GM18505 (cell line): ENCODE measurements around the gene CLPTM1.
A peak's percentile ranks its signal among the peaks of the same experiment; 100 is the strongest.

Experiments
- ATAC-seq: cut with Tn5 transposase; IDR thresholded peaks from one replicate; pipeline ENCODE4 v1.9.1; 2021; ENCODE audit not compliant: unreplicated experiment
- POLR2A ChIP-seq: IDR thresholded peaks from 4 replicates; pipeline ENCODE4 v1.6.1; 2011; ENCODE audit warnings: borderline replicate concordance; ENCODE audit not compliant: insufficient read depth, insufficient read length; ENCODE audit errors: extremely low read depth

Gene CLPTM1

DNA sequence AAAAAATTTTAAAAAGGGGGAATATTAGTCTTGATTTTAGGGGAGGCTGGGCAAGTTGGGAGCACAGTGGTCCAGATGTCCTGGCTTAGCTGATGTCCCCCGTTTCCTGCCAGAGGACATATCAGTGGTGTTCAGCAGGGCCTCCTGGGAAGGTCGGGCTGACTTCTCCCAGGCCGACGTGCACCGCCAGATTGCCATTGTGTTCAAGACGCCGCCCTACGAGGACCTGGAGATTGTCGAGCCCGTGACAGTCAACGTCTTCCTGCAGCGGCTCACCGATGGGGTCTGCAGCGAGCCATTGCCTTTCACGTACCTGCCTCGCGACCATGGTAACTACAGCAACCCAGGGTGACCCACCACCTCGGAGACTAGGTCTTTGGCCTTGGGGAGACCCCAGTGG, 77.2 kb downstream of the CLPTM1 start:
- TF ChIP-seq POLR2A = no peak
- ATAC-seq = no peak

- no peak for TF ChIP-seq POLR2A
- ATAC-seq = no peak
Observed at GRCh38 chr19:45035755-45036154, 80.6 kb downstream of the CLPTM1 start.

- TF ChIP-seq POLR2A = no peak
- no peak for ATAC-seq
Observed at GRCh38 chr19:45037393-45038169, 82.4 kb downstream of the CLPTM1 start.

DNA sequence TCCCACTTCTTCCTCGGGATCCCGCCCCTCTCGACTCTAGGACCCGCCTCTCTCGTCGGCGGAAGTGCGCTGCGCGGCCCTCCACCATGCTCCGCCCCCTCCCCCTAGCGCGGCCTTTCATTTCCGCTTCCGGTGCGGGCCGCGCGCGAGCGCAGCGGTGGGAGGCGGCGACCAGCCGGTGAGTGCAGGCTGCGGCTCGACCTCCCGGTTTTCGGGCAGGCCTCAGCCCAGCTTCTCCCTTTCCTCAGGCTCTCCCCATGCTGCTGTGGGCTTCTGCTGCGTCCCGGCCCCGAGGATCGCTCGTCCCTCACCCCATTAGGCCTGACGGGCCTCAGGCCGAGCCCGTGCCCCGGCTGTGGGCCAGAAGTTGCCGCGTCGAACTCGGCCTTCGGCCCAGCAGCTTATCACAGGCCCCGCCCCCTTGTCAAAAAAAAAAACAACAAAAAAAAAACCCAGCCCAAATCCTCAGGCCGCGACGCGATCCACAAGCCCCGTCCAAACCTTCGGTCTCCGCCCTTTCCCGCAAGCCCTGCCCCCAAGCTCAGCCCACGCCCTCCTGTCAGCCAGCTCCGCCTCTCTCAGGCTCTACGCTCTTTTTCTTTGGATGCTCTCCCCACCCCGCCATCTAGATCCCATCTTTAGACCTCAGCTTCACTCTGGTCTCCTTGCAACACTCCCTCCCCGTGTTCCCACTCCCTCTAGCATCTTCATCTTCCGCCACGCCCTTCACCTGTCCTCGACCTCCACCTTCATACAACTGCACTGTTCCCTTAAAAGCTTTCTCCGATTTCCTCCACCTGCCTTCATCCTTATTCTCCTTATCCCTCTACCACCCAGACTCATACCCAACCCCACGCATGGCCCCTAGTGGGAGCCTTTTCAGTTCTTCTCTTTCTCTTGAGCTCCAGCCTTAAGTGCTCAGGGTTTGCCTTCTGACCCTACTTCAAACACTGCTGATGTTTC, 84.0 kb downstream of the CLPTM1 start, which contains the start of gene CLASRP:
CLASRP (plus strand) TSS at position 115 of the 963 bp plus-strand sequence. CDS start 1,168 bp downstream, outside the sequence.
- ATAC-seq = peak; percentile 90
- peak; percentile 95 for TF ChIP-seq POLR2A

GRCh38 chr19:45040059-45040771, 85.0 kb downstream of the CLPTM1 start:
- no peak for ATAC-seq
- no peak for TF ChIP-seq POLR2A

GRCh38 chr19:45041125-45041524, 85.9 kb downstream of the CLPTM1 start:
- no peak for TF ChIP-seq POLR2A
- no peak for ATAC-seq
